Fibroblast of lung (primary cell): Measurements from ENCODE around the gene TTK. TPM values are rescaled to one million over a fixed set of nuclear protein-coding genes. Genes with fewer than 3 reads are reported as not detected.

Experiments
- DNase-seq, 2 donors: peaks; one replicate each; pipeline versions ENCODE4 v3.0.0 to v3.0.0-alpha.2; 2010; ENCODE audit warnings: low read depth in 2 of 2
- H2AFZ ChIP-seq: 2 replicates; pipeline ENCODE4 v1.5.1; 2012; ENCODE audit warnings: low read length, control low read depth, inconsistent platforms
- H3K27ac ChIP-seq: 2 replicates; pipeline ENCODE4 v1.5.1; 2011; ENCODE audit warnings: low read length, control low read depth; ENCODE audit not compliant: insufficient read depth
- H3K27me3 ChIP-seq: 2 replicates; pipeline ENCODE4 v1.5.1; 2011; ENCODE audit warnings: mild to moderate bottlenecking, low read length; ENCODE audit not compliant: control insufficient read depth, insufficient read depth
- H3K36me3 ChIP-seq: 2 replicates; pipeline ENCODE4 v1.5.1; 2011; ENCODE audit warnings: low read length; ENCODE audit not compliant: control insufficient read depth, insufficient read depth
- H3K4me1 ChIP-seq: 2 replicates; pipeline ENCODE4 v1.5.1; 2011; ENCODE audit warnings: low read length; ENCODE audit not compliant: control insufficient read depth, insufficient read depth; ENCODE audit errors: extremely low read depth
- H3K4me2 ChIP-seq: 2 replicates; pipeline ENCODE4 v1.5.1; 2011; ENCODE audit warnings: low read length, control low read depth; ENCODE audit not compliant: insufficient read depth; ENCODE audit errors: extremely low read depth
- H3K4me3 ChIP-seq, 4 experiments: fragments of 200-600 bp in 1 of 4; sonication (generic) in 1 of 4; replicated peaks in 1 of 4; 2 replicates each; pipeline ENCODE4 v1.5.1; 2011 to 2016; ENCODE audit warnings: low read length in 4 of 4, low read depth in 3 of 4, mild to moderate bottlenecking in 3 of 4, control low read depth in 2 of 4, inconsistent platforms in 1 of 4, mixed read lengths in 1 of 4; ENCODE audit not compliant: insufficient read depth in 1 of 4; ENCODE audit errors: control extremely low read depth in 1 of 4
- H3K79me2 ChIP-seq: 2 replicates; pipeline ENCODE4 v1.5.1; 2012; ENCODE audit warnings: mild to moderate bottlenecking, low read length, inconsistent platforms; ENCODE audit not compliant: control insufficient read depth, insufficient read depth
- H3K9ac ChIP-seq: 2 replicates; pipeline ENCODE4 v1.5.1; 2011; ENCODE audit warnings: mild to moderate bottlenecking, low read length, control low read depth; ENCODE audit not compliant: insufficient read depth
- H3K9me3 ChIP-seq: 2 replicates; pipeline ENCODE4 v1.5.1; 2012; ENCODE audit warnings: low read depth, low read length; ENCODE audit not compliant: control insufficient read depth, insufficient read depth
- H4K20me1 ChIP-seq: 2 replicates; pipeline ENCODE4 v1.5.1; 2011; ENCODE audit warnings: low read length; ENCODE audit not compliant: control insufficient read depth, insufficient read depth; ENCODE audit errors: extremely low read depth
- EZH2 ChIP-seq: IDR thresholded peaks from 2 replicates; pipeline ENCODE4 v1.5.1; 2012; ENCODE audit warnings: low read length, control low read depth, mild to moderate bottlenecking; ENCODE audit errors: missing control alignments
- polyA plus RNA-seq, 2 donors: library from polyadenylated mRNA; depleted of rRNA in 1 of 2; stranded (reverse) in 1 of 2; unstranded in 1 of 2; fragments of >200 nt; gene quantifications; 2 replicates each; pipeline ENCODE4 v1.2.1, GENCODE V29; 2011 to 2012; ENCODE audit warnings: missing spikeins in 1 of 2
- total RNA-seq: library from RNA; depleted of rRNA; stranded (reverse); fragments of >200 nt; gene quantifications from 2 replicates; pipeline ENCODE4 v1.2.1, GENCODE V29; 2014
- TF ChIP-seq, protein P1 (sequence below), 2 donors: IDR thresholded peaks in 1 of 2; conservative IDR thresholded peaks in 1 of 2; 1 replicate in 1 of 2; 2 replicates in 1 of 2; pipeline ENCODE4 v1.5.1; 2011 to 2012; ENCODE audit warnings: low read length in 2 of 2, control low read depth in 1 of 2, inconsistent platforms in 1 of 2, low read depth in 1 of 2, mild to moderate bottlenecking in 1 of 2

TTK gene
- total and polyA plus RNA-seq, 2 donors (not counting 1 experiment from before 2014, with no cell fraction given) = 4.9 to 6.1 TPM

DNA sequence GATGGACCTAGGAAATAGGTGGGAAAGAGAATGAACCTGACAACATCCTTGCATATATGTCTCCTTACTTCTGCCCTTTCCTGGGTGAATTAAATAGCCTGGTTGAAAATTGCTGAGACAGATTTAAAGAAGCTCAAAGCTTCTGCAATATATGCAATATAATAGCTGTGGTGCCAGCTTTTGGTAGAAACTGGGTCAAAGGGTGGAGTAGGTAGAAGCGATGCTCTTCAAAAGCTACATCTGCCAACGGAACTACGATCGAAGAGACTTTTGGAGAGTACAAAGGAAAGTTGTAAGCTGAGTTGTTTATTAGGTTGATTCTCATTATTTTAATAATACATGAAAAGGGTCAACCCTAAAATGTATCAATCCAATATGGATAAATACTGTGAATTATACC, 22.8 kb upstream of the TTK start:
- H2AFZ ChIP-seq = no peak overlapping the region
- no peak for DNase-seq

DNA sequence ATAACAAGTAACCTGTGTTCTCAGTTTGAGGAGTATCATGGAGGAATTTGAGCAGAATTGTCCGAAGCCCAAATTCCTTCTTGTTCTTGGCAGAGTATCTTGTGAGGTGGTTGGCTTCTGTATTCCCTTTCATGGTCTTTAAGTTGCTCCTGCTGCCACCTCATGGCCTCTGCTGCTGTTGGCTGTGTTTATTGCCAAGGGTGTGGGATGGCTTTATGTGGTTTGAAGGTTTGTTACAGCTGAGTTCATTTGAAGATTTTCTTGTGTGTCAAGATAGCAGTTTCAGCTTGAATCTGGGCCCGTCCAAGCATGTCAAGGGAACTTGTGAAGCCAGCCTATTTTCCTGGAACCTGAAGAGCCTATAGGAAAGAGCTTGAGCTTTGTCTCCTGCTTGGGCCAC, 20.2 kb upstream of the TTK start:
- DNase-seq = peak in 1 of 2 donors; percentile 70
- Histone ChIP-seq H3K27me3 (no peaks in the 10 kb centered on the region), H3K4me3 (no peak overlapping the region), H3K9me3 (no peaks in the 10 kb centered on the region), H3K27ac (no peak overlapping the region), H3K4me2 (no peak overlapping the region), H3K79me2 (no peaks in the 10 kb centered on the region), H3K9ac (no peak overlapping the region), H2AFZ (no peak overlapping the region), H3K4me1 (no peaks in the 10 kb centered on the region), H3K36me3 (no peaks in the 10 kb centered on the region), H4K20me1 (no peaks in the 10 kb centered on the region)
- TF ChIP-seq, protein P1, sequence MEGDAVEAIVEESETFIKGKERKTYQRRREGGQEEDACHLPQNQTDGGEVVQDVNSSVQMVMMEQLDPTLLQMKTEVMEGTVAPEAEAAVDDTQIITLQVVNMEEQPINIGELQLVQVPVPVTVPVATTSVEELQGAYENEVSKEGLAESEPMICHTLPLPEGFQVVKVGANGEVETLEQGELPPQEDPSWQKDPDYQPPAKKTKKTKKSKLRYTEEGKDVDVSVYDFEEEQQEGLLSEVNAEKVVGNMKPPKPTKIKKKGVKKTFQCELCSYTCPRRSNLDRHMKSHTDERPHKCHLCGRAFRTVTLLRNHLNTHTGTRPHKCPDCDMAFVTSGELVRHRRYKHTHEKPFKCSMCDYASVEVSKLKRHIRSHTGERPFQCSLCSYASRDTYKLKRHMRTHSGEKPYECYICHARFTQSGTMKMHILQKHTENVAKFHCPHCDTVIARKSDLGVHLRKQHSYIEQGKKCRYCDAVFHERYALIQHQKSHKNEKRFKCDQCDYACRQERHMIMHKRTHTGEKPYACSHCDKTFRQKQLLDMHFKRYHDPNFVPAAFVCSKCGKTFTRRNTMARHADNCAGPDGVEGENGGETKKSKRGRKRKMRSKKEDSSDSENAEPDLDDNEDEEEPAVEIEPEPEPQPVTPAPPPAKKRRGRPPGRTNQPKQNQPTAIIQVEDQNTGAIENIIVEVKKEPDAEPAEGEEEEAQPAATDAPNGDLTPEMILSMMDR (conservative IDR thresholded peaks at IDR 0.05 in 1 of 2, IDR thresholded peaks at IDR 0.05 in 1 of 2; ENCODE audit: low read depth in 1 of 2, low read length in 2 of 2) = no peak
- no peak for TF ChIP-seq EZH2

More for the DNA sequence above, 22.8 kb upstream of the TTK start:
- Histone ChIP-seq H3K9me3 (no peaks in the 10 kb centered on the region), H3K36me3 (no peaks in the 10 kb centered on the region), H3K27ac (no peak overlapping the region), H3K4me2 (no peak overlapping the region), H3K79me2 (no peaks in the 10 kb centered on the region), H4K20me1 (no peaks in the 10 kb centered on the region), H3K4me1 (no peaks in the 10 kb centered on the region), H3K4me3 (no peak overlapping the region), H3K27me3 (no peaks in the 10 kb centered on the region), H3K9ac (no peak overlapping the region)
- TF ChIP-seq, protein P1 (conservative IDR thresholded peaks at IDR 0.05 in 1 of 2, IDR thresholded peaks at IDR 0.05 in 1 of 2; ENCODE audit: low read depth in 1 of 2, low read length in 2 of 2) = no peak

DNA sequence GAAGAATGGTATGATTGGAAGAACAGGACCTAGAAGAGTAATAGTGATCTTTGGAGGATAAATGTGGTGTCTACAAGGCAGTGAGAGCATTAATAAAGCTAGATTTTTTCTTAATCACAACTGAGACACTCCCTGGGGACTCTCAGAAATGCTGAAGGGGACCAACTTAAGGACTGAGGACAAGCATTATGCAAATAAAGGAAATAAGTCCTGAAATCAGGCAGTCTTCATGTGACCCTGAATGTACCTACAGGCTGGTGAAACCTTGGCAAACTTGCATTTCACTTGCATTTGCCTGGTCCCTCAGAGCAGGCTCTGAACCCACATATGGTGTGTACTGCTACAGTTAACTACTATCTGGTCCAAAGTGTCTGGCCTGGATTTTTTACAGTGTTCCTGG, 19.3 kb upstream of the TTK start:
- Histone ChIP-seq H4K20me1 (no peaks in the 10 kb centered on the region), H3K9me3 (no peaks in the 10 kb centered on the region), H3K4me2 (no peak overlapping the region), H3K36me3 (no peaks in the 10 kb centered on the region), H3K4me1 (no peaks in the 10 kb centered on the region), H3K9ac (no peak overlapping the region), H3K4me3 (no peak overlapping the region), H2AFZ (no peak overlapping the region), H3K27ac (no peak overlapping the region), H3K27me3 (no peaks in the 10 kb centered on the region), H3K79me2 (no peaks in the 10 kb centered on the region)
- no peak for DNase-seq
- TF ChIP-seq EZH2 = no peak
- TF ChIP-seq, protein P1 (conservative IDR thresholded peaks at IDR 0.05 in 1 of 2, IDR thresholded peaks at IDR 0.05 in 1 of 2; ENCODE audit: low read depth in 1 of 2, low read length in 2 of 2) = no peak
